Caco-2 (cell line): Measurements from ENCODE around the gene CHID1. TPM values are rescaled to one million over a fixed set of nuclear protein-coding genes. Genes with fewer than 3 reads are reported as not detected.

ENCODE experiments used
- BruUV-seq: library from RNA; stranded (reverse); fragments of 400-500 nt; replicated peaks from 2 replicates; lab custom pipeline; 2021; lab: Mats Ljungman, UMichigan
- CTCF ChIA-PET: fragments of 300-600 bp; sonication (Branson Sonifier 250); formaldehyde crosslinking; loops from one replicate; lab custom pipeline; 2022; ENCODE audit warnings: antibody characterized with exemption; lab: Charles Lee
- POLR2A ChIA-PET: fragments of 300-600 bp; sonication (Branson Sonifier 250); formaldehyde crosslinking; loops from one replicate; lab custom pipeline; 2022; ENCODE audit warnings: antibody characterized with exemption; lab: Charles Lee
- DNase-seq, 2 experiments: peaks; one replicate each; pipeline versions ENCODE4 v3.0.0 to v3.0.0-alpha.2; 2020 to 2022
- H3K27me3 ChIP-seq: replicated peaks from 2 replicates; pipeline ENCODE4 v1.6.0; 2011; ENCODE audit warnings: low read length; ENCODE audit not compliant: control insufficient read depth, insufficient read depth
- H3K36me3 ChIP-seq: 2 replicates; pipeline ENCODE4 v1.5.1; 2011; ENCODE audit warnings: low read length; ENCODE audit not compliant: control insufficient read depth, insufficient read depth
- H3K4me1 ChIP-seq: fragments of 250-450 bp; sonication (Bioruptor Pico); 2 replicates; pipeline ENCODE4 v1.5.1; 2020; ENCODE audit warnings: mild to moderate bottlenecking
- H3K4me3 ChIP-seq: 2 replicates; pipeline ENCODE4 v1.5.1; 2011; ENCODE audit warnings: low read depth, mild to moderate bottlenecking, control low read depth, low read length
- H3K9me3 ChIP-seq: fragments of 250-450 bp; sonication (Bioruptor Pico); 2 replicates; pipeline ENCODE4 v1.5.1; 2020; ENCODE audit warnings: mild to moderate bottlenecking, moderate library complexity
- H3K27ac Mint-ChIP-seq: one replicate; pipeline ENCODE4 v1.8.0; 2022; ENCODE audit warnings: mixed read lengths; ENCODE audit not compliant: unreplicated experiment
- H3K27me3 Mint-ChIP-seq: one replicate; pipeline ENCODE4 v1.8.0; 2022; ENCODE audit warnings: mixed read lengths; ENCODE audit not compliant: insufficient read depth, unreplicated experiment
- H3K36me3 Mint-ChIP-seq: one replicate; pipeline ENCODE4 v1.8.0; 2022; ENCODE audit warnings: mild to moderate bottlenecking, mixed read lengths; ENCODE audit not compliant: insufficient read depth, unreplicated experiment
- H3K4me1 Mint-ChIP-seq: one replicate; pipeline ENCODE4 v1.8.0; 2022; ENCODE audit warnings: low read depth, mixed read lengths; ENCODE audit not compliant: unreplicated experiment
- H3K4me3 Mint-ChIP-seq: one replicate; pipeline ENCODE4 v1.8.0; 2022; ENCODE audit warnings: mild to moderate bottlenecking, moderate library complexity, mixed read lengths; ENCODE audit not compliant: unreplicated experiment
- H3K9me3 Mint-ChIP-seq: one replicate; pipeline ENCODE4 v1.8.0; 2022; ENCODE audit warnings: mixed read lengths; ENCODE audit not compliant: unreplicated experiment
- CTCF ChIP-seq, 2 experiments: fragments of 200-600 bp in 1 of 2; IDR thresholded peaks; 1 replicate in 1 of 2; 2 replicates in 1 of 2; pipeline versions ENCODE4 v1.5.1 to v1.8.0; 2011 to 2022; ENCODE audit warnings: antibody characterized with exemption in 1 of 2, control low read depth in 1 of 2, inconsistent platforms in 1 of 2, low read depth in 1 of 2, low read length in 1 of 2, mild to moderate bottlenecking in 1 of 2, moderate library complexity in 1 of 2; ENCODE audit not compliant: insufficient read depth in 1 of 2, severe bottlenecking in 1 of 2, unreplicated experiment in 1 of 2
- intact Hi-C: fragments of 100-400 bp; cut with micrococcal nuclease; formaldehyde crosslinking; loops from one replicate; pipeline ENCODE4 v1.10.0; 2022; ENCODE audit not compliant: unreplicated experiment
- total RNA-seq: library from RNA; stranded (reverse); gene quantifications from 2 replicates; pipeline ENCODE4 v1.2.3, GENCODE V29; 2022

Gene CHID1
- total RNA-seq, 1 experiment from 2014 or later, result 180 TPM

- intact Hi-C loops, result no loop called here
- Mint-ChIP-seq H3K27me3 (no peaks in the 10 kb centered on the region), H3K4me1 (no peaks in the 10 kb centered on the region), H3K9me3 (no peaks in the 10 kb centered on the region), H3K4me3 (no peak overlapping the region), H3K36me3 (peaks cover 46% of the 10 kb centered on the region), H3K27ac (no peak overlapping the region)
- Histone ChIP-seq H3K4me3 (no peak overlapping the region), H3K4me1 (no peaks in the 10 kb centered on the region), H3K27me3 (no peaks in the 10 kb centered on the region), H3K36me3 (peaks cover 1% of the 10 kb centered on the region), H3K9me3 (no peaks in the 10 kb centered on the region)
- no peak for TF ChIP-seq CTCF (IDR thresholded peaks at IDR 0.05; ENCODE audit: insufficient read depth in 1 of 2, low read depth in 1 of 2, low read length in 1 of 2, severe bottlenecking in 1 of 2, unreplicated experiment in 1 of 2)
- DNase-seq, result no peak
- ChIA-PET CTCF (no interaction called here), POLR2A (no interaction called here)
- BruUV-seq, result no TSS peak
These were observed 19.6 kb downstream of the CHID1 start for GRCh38 chr11:890794-891540.

GRCh38 chr11:889687-890475 lies 20.7 kb downstream of the CHID1 start:
- BruUV-seq, result no TSS peak
- Mint-ChIP-seq H3K4me3 (no peak overlapping the region), H3K4me1 (no peaks in the 10 kb centered on the region), H3K36me3 (peaks cover 48% of the 10 kb centered on the region), H3K27ac (no peak overlapping the region), H3K9me3 (no peaks in the 10 kb centered on the region), H3K27me3 (no peaks in the 10 kb centered on the region)
- peaks cover 1% of the 10 kb centered on the region; the same call in 1 of the 2 replicates for H3K36me3 ChIP-seq
- no peak overlapping the region for H3K4me3 ChIP-seq
- no peak for TF ChIP-seq CTCF (IDR thresholded peaks at IDR 0.05; ENCODE audit: insufficient read depth in 1 of 2, low read depth in 1 of 2, low read length in 1 of 2, severe bottlenecking in 1 of 2, unreplicated experiment in 1 of 2)
- intact Hi-C loops, result no loop called here
- ChIA-PET POLR2A (no interaction called here), CTCF (no interaction called here)
- no peak for DNase-seq
- H3K4me1 ChIP-seq, result no peaks in the 10 kb centered on the region
- H3K9me3 ChIP-seq, result no peaks in the 10 kb centered on the region
- H3K27me3 ChIP-seq, result no peaks in the 10 kb centered on the region

- peaks cover 1% of the 10 kb centered on the region; the same call in 1 of the 2 replicates for H3K36me3 ChIP-seq
- intact Hi-C loops, result no loop called here
- no peaks in the 10 kb centered on the region for H3K27me3 ChIP-seq
- Mint-ChIP-seq H3K36me3 (peaks cover 48% of the 10 kb centered on the region), H3K27ac (no peak overlapping the region), H3K4me3 (no peak overlapping the region), H3K27me3 (no peaks in the 10 kb centered on the region), H3K9me3 (no peaks in the 10 kb centered on the region), H3K4me1 (no peaks in the 10 kb centered on the region)
- H3K9me3 ChIP-seq, result no peaks in the 10 kb centered on the region
- POLR2A ChIA-PET, result no interaction called here
- H3K4me3 ChIP-seq, result no peak overlapping the region
- CTCF ChIA-PET, result no interaction called here
- H3K4me1 ChIP-seq, result no peaks in the 10 kb centered on the region
- no TSS peak for BruUV-seq
- no peak for TF ChIP-seq CTCF (IDR thresholded peaks at IDR 0.05; ENCODE audit: insufficient read depth in 1 of 2, low read depth in 1 of 2, low read length in 1 of 2, severe bottlenecking in 1 of 2, unreplicated experiment in 1 of 2)
- DNase-seq, result no peak
These were observed 21.4 kb downstream of the CHID1 start for GRCh38 chr11:889257-889656.
